ENCODE data around the gene STX16. TPM values are rescaled to one million over a fixed set of nuclear protein-coding genes. Genes with fewer than 3 reads are reported as not detected.

The STX16 gene
- total RNA-seq, 1 experiment from 2014 or later: 97.0 TPM

GRCh38 chr20:58670102-58670501, 19.0 kb downstream of the STX16 start:
- Histone ChIP-seq H3K4me3 (ENCODE audit: low read depth, low read length) (no peak overlapping the region), H3K36me3 (ENCODE audit: control insufficient read depth, insufficient read depth, low read length) (peaks cover 8% of the 10 kb centered on the region; the same call in 1 of the 2 replicates), H3K9me3 (no peaks in the 10 kb centered on the region), H3K27me3 (replicated peaks; ENCODE audit: control insufficient read depth, insufficient read depth, low read length) (no peaks in the 10 kb centered on the region), H3K4me1 (no peaks in the 10 kb centered on the region)
- no peak overlapping the region for H3K27ac Mint-ChIP-seq (ENCODE audit: unreplicated experiment)
- H3K36me3 Mint-ChIP-seq (ENCODE audit: insufficient read depth, unreplicated experiment): peaks cover 83% of the 10 kb centered on the region
- no TSS peak for BruUV-seq (replicated peaks)
- no peaks in the 10 kb centered on the region for H3K4me1 Mint-ChIP-seq (ENCODE audit: low read depth, unreplicated experiment)
- H3K4me3 Mint-ChIP-seq (ENCODE audit: unreplicated experiment): no peak overlapping the region
- intact Hi-C loops (cut with micrococcal nuclease; ENCODE audit: unreplicated experiment): no loop called here
- DNase-seq: no peak
- ChIA-PET POLR2A (no interaction called here), CTCF (no interaction called here)
- H3K9me3 Mint-ChIP-seq (ENCODE audit: unreplicated experiment): no peaks in the 10 kb centered on the region
- no peak for TF ChIP-seq CTCF (IDR thresholded peaks at IDR 0.05; ENCODE audit: insufficient read depth in 1 of 2, low read depth in 1 of 2, low read length in 1 of 2, severe bottlenecking in 1 of 2, unreplicated experiment in 1 of 2)
- no peaks in the 10 kb centered on the region for H3K27me3 Mint-ChIP-seq (ENCODE audit: insufficient read depth, unreplicated experiment)

- DNase-seq: no peak
- H3K36me3 Mint-ChIP-seq (ENCODE audit: insufficient read depth, unreplicated experiment): peaks cover 88% of the 10 kb centered on the region
- Histone ChIP-seq H3K36me3 (ENCODE audit: control insufficient read depth, insufficient read depth, low read length) (peaks cover 8% of the 10 kb centered on the region; the same call in 1 of the 2 replicates), H3K4me1 (no peaks in the 10 kb centered on the region), H3K27me3 (replicated peaks; ENCODE audit: control insufficient read depth, insufficient read depth, low read length) (no peaks in the 10 kb centered on the region), H3K9me3 (no peaks in the 10 kb centered on the region), H3K4me3 (ENCODE audit: low read depth, low read length) (no peak overlapping the region)
- ChIA-PET POLR2A (no interaction called here), CTCF (no interaction called here)
- TF ChIP-seq CTCF (IDR thresholded peaks at IDR 0.05; ENCODE audit: insufficient read depth in 1 of 2, low read depth in 1 of 2, low read length in 1 of 2, severe bottlenecking in 1 of 2, unreplicated experiment in 1 of 2): no peak
- H3K27me3 Mint-ChIP-seq (ENCODE audit: insufficient read depth, unreplicated experiment): no peaks in the 10 kb centered on the region
- intact Hi-C loops (cut with micrococcal nuclease; ENCODE audit: unreplicated experiment): no loop called here
- no peaks in the 10 kb centered on the region for H3K9me3 Mint-ChIP-seq (ENCODE audit: unreplicated experiment)
- no peaks in the 10 kb centered on the region for H3K4me1 Mint-ChIP-seq (ENCODE audit: low read depth, unreplicated experiment)
- no peak overlapping the region for H3K4me3 Mint-ChIP-seq (ENCODE audit: unreplicated experiment)
- no TSS peak for BruUV-seq (replicated peaks)
- no peak overlapping the region for H3K27ac Mint-ChIP-seq (ENCODE audit: unreplicated experiment)
Observed at GRCh38 chr20:58670659-58671058, 19.6 kb downstream of the STX16 start.

- no peaks in the 10 kb centered on the region for H3K9me3 ChIP-seq
- Mint-ChIP-seq H3K27ac (ENCODE audit: unreplicated experiment) (no peak overlapping the region), H3K27me3 (ENCODE audit: insufficient read depth, unreplicated experiment) (no peaks in the 10 kb centered on the region), H3K36me3 (ENCODE audit: insufficient read depth, unreplicated experiment) (peaks cover 86% of the 10 kb centered on the region), H3K4me1 (ENCODE audit: low read depth, unreplicated experiment) (no peaks in the 10 kb centered on the region), H3K4me3 (ENCODE audit: unreplicated experiment) (no peak overlapping the region), H3K9me3 (ENCODE audit: unreplicated experiment) (no peaks in the 10 kb centered on the region)
- intact Hi-C loops (cut with micrococcal nuclease; ENCODE audit: unreplicated experiment): no loop called here
- ChIA-PET CTCF (interaction anchor here (0.6 kb wide), 1 partner anchor 314 kb away, joined by 3 read pairs; no protein-coding TSS in a partner anchor), POLR2A (no interaction called here)
- peaks cover 7% of the 10 kb centered on the region; the same call in 1 of the 2 replicates for H3K36me3 ChIP-seq (ENCODE audit: control insufficient read depth, insufficient read depth, low read length)
- no peaks in the 10 kb centered on the region for H3K4me1 ChIP-seq
- H3K27me3 ChIP-seq (replicated peaks; ENCODE audit: control insufficient read depth, insufficient read depth, low read length): no peaks in the 10 kb centered on the region
- TF ChIP-seq CTCF (IDR thresholded peaks at IDR 0.05; ENCODE audit: insufficient read depth in 1 of 2, low read depth in 1 of 2, low read length in 1 of 2, severe bottlenecking in 1 of 2, unreplicated experiment in 1 of 2): no peak
- BruUV-seq (replicated peaks): no TSS peak
- no peak overlapping the region for H3K4me3 ChIP-seq (ENCODE audit: low read depth, low read length)
- no peak for DNase-seq
Observed at GRCh38 chr20:58673119-58673518, 22.0 kb downstream of the STX16 start.
